GM18519 (cell line): ENCODE results near the gene ZSCAN21.

Experiments
- ATAC-seq: cut with Tn5 transposase; IDR thresholded peaks from one replicate; pipeline ENCODE4 v1.9.1; 2021; ENCODE audit warnings: mild to moderate bottlenecking, moderate library complexity; ENCODE audit not compliant: unreplicated experiment, low FRiP score

Gene ZSCAN21

GRCh38 chr7:100072462-100072861 lies 22.9 kb downstream of the ZSCAN21 start:
- ATAC-seq: no peak

GRCh38 chr7:100074841-100075240 lies 25.3 kb downstream of the ZSCAN21 start:
- ATAC-seq: no peak

GRCh38 chr7:100075418-100075817 lies 25.8 kb downstream of the ZSCAN21 start:
- no peak for ATAC-seq

GRCh38 chr7:100077205-100077604 lies 27.6 kb downstream of the ZSCAN21 start:
- no peak for ATAC-seq

- no peak for ATAC-seq
Measured at GRCh38 chr7:100079024-100079560, 29.5 kb downstream of the ZSCAN21 start.

- ATAC-seq: no peak
Measured at GRCh38 chr7:100080907-100081534, 31.4 kb downstream of the ZSCAN21 start.

GRCh38 chr7:100081535-100082102 lies 32.0 kb downstream of the ZSCAN21 start, which contains the start of gene ZNF3:
ZNF3 (minus strand) TSS chr7:100081723; CDS start chr7:100077357, 4,366 bp downstream.
- ATAC-seq: peak; percentile 45

- ATAC-seq: no peak
Measured at GRCh38 chr7:100082978-100083377, 33.4 kb downstream of the ZSCAN21 start.

- no peak for ATAC-seq
Measured at GRCh38 chr7:100085515-100085914, 35.9 kb downstream of the ZSCAN21 start.

- ATAC-seq: no peak
Measured at GRCh38 chr7:100087055-100087750, 37.6 kb downstream of the ZSCAN21 start.

GRCh38 chr7:100088095-100088620 lies 38.6 kb downstream of the ZSCAN21 start:
- no peak for ATAC-seq

GRCh38 chr7:100088621-100089457 lies 39.3 kb downstream of the ZSCAN21 start, which contains the start of gene COPS6:
COPS6 (plus strand) TSS chr7:100088969; CDS start chr7:100088991, 22 bp downstream.
- no peak for ATAC-seq

- ATAC-seq: no peak
Measured at GRCh38 chr7:100089458-100090196, 40.1 kb downstream of the ZSCAN21 start.

GRCh38 chr7:100090527-100091410 lies 41.2 kb downstream of the ZSCAN21 start:
- no peak for ATAC-seq

- no peak for ATAC-seq
Measured at GRCh38 chr7:100091411-100092181, 42.0 kb downstream of the ZSCAN21 start.

- ATAC-seq: no peak
Measured at GRCh38 chr7:100093054-100093453, 43.5 kb downstream of the ZSCAN21 start.

- no peak for ATAC-seq
Measured at GRCh38 chr7:100093498-100093897, 43.9 kb downstream of the ZSCAN21 start.
